ENCODE data around the gene TSPAN4.

TSPAN4 gene

GRCh38 chr11:826227-826621 lies 16.4 kb upstream of the TSPAN4 start:
- peaks cover 20% of the 10 kb centered on the region for H3K36me3 ChIP-seq (replicated peaks)
- H3K27me3 ChIP-seq (replicated peaks): no peaks in the 10 kb centered on the region
- no peak overlapping the region for H3K27ac ChIP-seq

GRCh38 chr11:826836-827145 lies 15.9 kb upstream of the TSPAN4 start:
- in situ Hi-C loops (cut with HindIII; ENCODE audit: low pct_ligation_motif_present, low sequenced_read_pairs): no loop called here

More at GRCh38 chr11:826227-826621, 16.4 kb upstream of the TSPAN4 start:
- H3K4me3 ChIP-seq (ENCODE audit: low read depth, low read length): no peak overlapping the region
- in situ Hi-C loops (cut with HindIII; ENCODE audit: low pct_ligation_motif_present, low sequenced_read_pairs): no loop called here
- no peak for TF ChIP-seq CTCF (IDR thresholded peaks at IDR 0.05; ENCODE audit: low read depth, low read length, missing control alignments)
- DNase-seq: no peak

GRCh38 chr11:827146-827896 lies 15.3 kb upstream of the TSPAN4 start:
- Histone ChIP-seq H3K4me3 (ENCODE audit: low read depth, low read length) (no peak overlapping the region), H3K27me3 (replicated peaks) (no peaks in the 10 kb centered on the region), H3K36me3 (replicated peaks) (peaks cover 18% of the 10 kb centered on the region), H3K27ac (no peak overlapping the region)
- DNase-seq: no peak
- no peak for TF ChIP-seq CTCF (IDR thresholded peaks at IDR 0.05; ENCODE audit: low read depth, low read length, missing control alignments)
- in situ Hi-C loops (cut with HindIII; ENCODE audit: low pct_ligation_motif_present, low sequenced_read_pairs): no loop called here

More at GRCh38 chr11:826836-827145, 15.9 kb upstream of the TSPAN4 start:
- TF ChIP-seq CTCF (IDR thresholded peaks at IDR 0.05; ENCODE audit: low read depth, low read length, missing control alignments): no peak
- Histone ChIP-seq H3K27ac (no peak overlapping the region), H3K36me3 (replicated peaks) (peaks cover 18% of the 10 kb centered on the region), H3K27me3 (replicated peaks) (no peaks in the 10 kb centered on the region), H3K4me3 (ENCODE audit: low read depth, low read length) (no peak overlapping the region)
- no peak for DNase-seq

- no peak within 1 kb of the TSS for H3K4me3 ChIP-seq (ENCODE audit: low read depth, low read length)
- TF ChIP-seq CTCF (IDR thresholded peaks at IDR 0.05; ENCODE audit: low read depth, low read length, missing control alignments): no peak
- H3K36me3 ChIP-seq (replicated peaks): peaks cover 18% of the 10 kb centered on the region
- in situ Hi-C loops (cut with HindIII; ENCODE audit: low pct_ligation_motif_present, low sequenced_read_pairs): no loop called here
- H3K27ac ChIP-seq: no peak within 1 kb of the TSS
- no peak for DNase-seq
- H3K27me3 ChIP-seq (replicated peaks): no peaks in the 10 kb centered on the region
Observed at GRCh38 chr11:827897-828192, 14.8 kb upstream of the TSPAN4 start, which contains the start of gene CRACR2B. TSS of gene CRACR2B (plus strand) at chr11:827919. CDS start at chr11:828608, 689 bp downstream.

GRCh38 chr11:828506-829175 lies 14.0 kb upstream of the TSPAN4 start:
- no peak for TF ChIP-seq CTCF (IDR thresholded peaks at IDR 0.05; ENCODE audit: low read depth, low read length, missing control alignments)
- no peak overlapping the region for H3K4me3 ChIP-seq (ENCODE audit: low read depth, low read length)
- no peaks in the 10 kb centered on the region for H3K27me3 ChIP-seq (replicated peaks)

More at GRCh38 chr11:828506-829175, 14.0 kb upstream of the TSPAN4 start:
- no peak for DNase-seq
- Histone ChIP-seq H3K36me3 (replicated peaks) (peaks cover 18% of the 10 kb centered on the region), H3K27ac (no peak overlapping the region)
- in situ Hi-C loops (cut with HindIII; ENCODE audit: low pct_ligation_motif_present, low sequenced_read_pairs): no loop called here
